Kidney (tissue), 14 donors: Measurements from ENCODE around the gene STIP1. TPM values are rescaled to one million over a fixed set of nuclear protein-coding genes. Genes with fewer than 3 reads are reported as not detected.

ENCODE experiments used
- DNase-seq, 5 donors: peaks; one replicate each; pipeline ENCODE4 v3.0.0-alpha.2; 2013 to 2020
- FAIRE-seq: peaks from 2 replicates; lab custom pipeline; 2012; peaks lifted over from hg19 to GRCh38; lab: Jason Lieb, UNC
- H3K27ac ChIP-seq, 2 donors: one replicate each; pipeline ENCODE4 v1.7.0; 2013; ENCODE audit warnings: low read depth in 2 of 2, low read length in 2 of 2, inconsistent platforms in 1 of 2
- H3K27me3 ChIP-seq: one replicate; pipeline ENCODE4 v1.7.1; 2013; ENCODE audit warnings: low read length, inconsistent platforms; ENCODE audit not compliant: control insufficient read depth, insufficient read depth
- H3K36me3 ChIP-seq, 3 donors: one replicate each; pipeline versions ENCODE4 v1.7.0 to v1.7.1; 2013; ENCODE audit warnings: low read length in 3 of 3, control low read depth in 1 of 3, inconsistent platforms in 1 of 3; ENCODE audit not compliant: insufficient read depth in 3 of 3, control insufficient read depth in 2 of 3
- H3K4me1 ChIP-seq, 3 donors: one replicate each; pipeline versions ENCODE4 v1.7.0 to v1.7.1; 2013; ENCODE audit warnings: low read length in 3 of 3, inconsistent platforms in 1 of 3, low read depth in 1 of 3; ENCODE audit not compliant: control insufficient read depth in 2 of 3, insufficient read depth in 2 of 3
- H3K4me3 ChIP-seq, 3 donors: one replicate each; pipeline versions ENCODE4 v1.7.0 to v1.8.1; 2013; ENCODE audit warnings: low read length in 3 of 3, control low read depth in 1 of 3, inconsistent platforms in 1 of 3
- H3K9ac ChIP-seq, 3 donors: one replicate each; pipeline versions ENCODE4 v1.7.0 to v1.7.1; 2013; ENCODE audit warnings: low read length in 3 of 3, control low read depth in 1 of 3, inconsistent platforms in 1 of 3
- H3K9me3 ChIP-seq, 3 donors: one replicate each; pipeline versions ENCODE4 v1.7.0 to v1.7.1; 2013; ENCODE audit warnings: low read length in 3 of 3, control low read depth in 1 of 3, inconsistent platforms in 1 of 3; ENCODE audit not compliant: control insufficient read depth in 2 of 3, insufficient read depth in 1 of 3
- CTCF ChIP-seq: IDR thresholded peaks from 3 replicates; pipeline ENCODE4 v1.5.1; 2012; ENCODE audit warnings: mild to moderate bottlenecking, moderate library complexity, borderline replicate concordance; ENCODE audit not compliant: insufficient read depth; ENCODE audit errors: extremely low read depth
- intact Hi-C: fragments of 100-400 bp; cut with DNase I; formaldehyde crosslinking; loops from one replicate; pipeline ENCODE4 v1.11.1; 2022
- polyA plus RNA-seq: library from polyadenylated mRNA; stranded (reverse); fragments of 350-450 nt; fragmentation: Illumina TruSeq; extraction: RNeasy Lipid Tissue Mini Kit (QIAGEN cat#74804); gene quantifications from one replicate; pipeline ENCODE4 v1.2.3, GENCODE V29; 2014; ENCODE audit warnings: low read depth, low replicate concordance; ENCODE audit not compliant: insufficient read depth
- total RNA-seq: library from RNA; stranded (reverse); fragmentation: NEBNext Ultra II Directional; extraction: Animal tissue kit (Norgen Biotek cat#: 25700); gene quantifications from one replicate; pipeline ENCODE4 v1.2.1, GENCODE V29; 2021
- donor health status: control.
- donor health status: control.
- donor health status: control.
- donor health status: control.
- donor health status: control.
- donor health status: DM: yes; HTN: yes; CAD: no.
- donor health status: Normal renal cell carcinoma (clear cell type).

The STIP1 gene
- total and polyA plus RNA-seq, 2 donors from 2014 or later = 81.2 to 86.0 TPM

GRCh38 chr11:64204464-64204989, 18.6 kb downstream of the STIP1 start:
- peaks cover 0 to 5% (median 0%) of the 10 kb centered on the region in 3 donors for H3K4me1 ChIP-seq
- DNase-seq (peak; percentile 87 to 96 (median 94)), FAIRE-seq (no peak)
- H3K4me3 ChIP-seq = no peak overlapping the region
- no peak overlapping the region for H3K9ac ChIP-seq
- H3K27ac ChIP-seq = no peak overlapping the region
- H3K27me3 ChIP-seq = no peaks in the 10 kb centered on the region
- peak; percentile 87 for TF ChIP-seq CTCF
- no peaks in the 10 kb centered on the region for H3K9me3 ChIP-seq
- intact Hi-C loops = no loop called here
- peaks cover 4 to 37% (median 24%) of the 10 kb centered on the region in 3 donors for H3K36me3 ChIP-seq

DNA sequence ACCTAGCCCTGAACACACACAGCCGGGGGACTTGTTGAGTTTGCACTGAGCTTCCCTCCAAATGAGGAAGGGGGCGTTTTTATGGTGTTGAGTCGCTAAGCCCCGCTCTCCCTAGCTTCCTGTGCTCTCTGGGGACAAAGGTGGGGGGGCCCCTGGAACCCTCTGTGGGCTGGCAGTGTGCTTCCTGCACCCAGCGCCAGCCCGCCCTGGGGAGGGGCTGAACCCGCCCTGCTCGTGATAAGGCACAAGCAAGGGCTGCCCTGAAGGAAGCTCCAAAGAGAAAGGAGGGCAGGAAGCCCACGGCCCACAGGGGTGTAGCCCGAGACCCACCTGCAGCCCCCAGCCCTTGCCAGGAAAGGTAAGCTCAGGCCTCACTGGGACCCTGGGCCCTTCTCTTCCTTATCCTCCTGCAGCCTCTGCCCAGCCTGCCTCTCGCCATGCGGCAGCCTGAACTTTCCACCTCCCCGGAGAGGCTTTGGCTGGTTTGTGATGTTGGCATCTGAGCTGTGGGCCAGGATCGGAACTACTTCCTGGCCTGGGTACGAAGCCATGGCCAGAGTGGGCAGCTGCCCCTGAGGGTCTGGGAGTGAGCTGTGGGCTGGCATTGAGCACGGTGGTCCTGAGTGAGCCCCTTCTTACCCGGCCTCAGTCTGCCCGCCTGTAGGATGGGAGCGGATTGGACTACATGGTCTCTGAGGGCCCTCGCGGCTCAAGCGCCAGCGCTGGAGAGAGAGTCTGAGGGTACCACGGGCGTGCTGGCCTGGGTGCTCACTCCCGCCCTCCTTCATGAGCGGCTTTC, 20.7 kb downstream of the STIP1 start, which contains the start of gene FERMT3:
TSS of gene FERMT3 (plus strand) at position 265 of the 799 bp plus-strand sequence. CDS start 644 bp downstream, outside the sequence.
- TF ChIP-seq CTCF = no peak
- Histone ChIP-seq H3K27ac (peak within 1 kb of the TSS; percentile 88 to 90), H3K9me3 (no peaks in the 10 kb centered on the region), H3K4me3 (peak within 1 kb of the TSS in 2 of 3 donors; percentile 30 to 46), H3K9ac (peak within 1 kb of the TSS in 2 of 3 donors; percentile 4 to 61), H3K36me3 (peaks cover 4 to 26% (median 15%) of the 10 kb centered on the region in 3 donors), H3K27me3 (no peaks in the 10 kb centered on the region), H3K4me1 (peaks cover 0 to 5% (median 0%) of the 10 kb centered on the region in 3 donors)
- FAIRE-seq (no peak), DNase-seq (peak in 3 of 5 donors; percentile 25 to 90 (median 47))
- intact Hi-C loops = no loop called here

- Histone ChIP-seq H3K4me3 (peak overlapping the region in 2 of 3 donors; percentile 30 to 46), H3K27me3 (no peaks in the 10 kb centered on the region), H3K36me3 (peaks cover 4 to 24% (median 14%) of the 10 kb centered on the region in 3 donors), H3K9ac (peak overlapping the region in 2 of 3 donors; percentile 4 to 61), H3K9me3 (no peaks in the 10 kb centered on the region), H3K27ac (peak overlapping the region; percentile 88 to 90), H3K4me1 (peaks cover 0 to 5% (median 0%) of the 10 kb centered on the region in 3 donors)
- intact Hi-C loops = no loop called here
- DNase-seq (peak; percentile 33 to 93 (median 58)), FAIRE-seq (no peak)
- no peak for TF ChIP-seq CTCF
These were observed 21.5 kb downstream of the STIP1 start for GRCh38 chr11:64207256-64208085.
